ENCODE results near the gene PRR23B.

PRR23B gene

GRCh38 chr3:138972941-138973340 lies 47.8 kb downstream of the PRR23B start:
- no peak for DNase-seq

- no peak for DNase-seq
These were observed 48.9 kb downstream of the PRR23B start for GRCh38 chr3:138971766-138972320.
